GM12878 (cell line): ENCODE results near the gene RASGRF1. TPM values are rescaled to one million over a fixed set of nuclear protein-coding genes. Genes with fewer than 3 reads are reported as not detected.

ENCODE experiments used
- KLF5 ChIP-seq: fragments of 450-650 bp; IDR thresholded peaks from 2 replicates; pipeline ENCODE4 v1.6.1; 2014; ENCODE audit warnings: mild to moderate bottlenecking; ENCODE audit not compliant: partially characterized antibody
- NBN ChIP-seq: fragments of 450-650 bp; IDR thresholded peaks from 2 replicates; pipeline ENCODE4 v1.6.1; 2016
- NFXL1 ChIP-seq: fragments of 450-650 bp; IDR thresholded peaks from 2 replicates; pipeline ENCODE4 v1.6.1; 2017; ENCODE audit warnings: antibody characterized with exemption, mild to moderate bottlenecking, borderline replicate concordance
- RAD51 ChIP-seq: fragments of 450-650 bp; IDR thresholded peaks from 2 replicates; pipeline ENCODE4 v1.6.1; 2016; ENCODE audit warnings: moderate library complexity, mild to moderate bottlenecking, inconsistent platforms
- TARDBP ChIP-seq: IDR thresholded peaks from 2 replicates; pipeline ENCODE4 v1.6.1; 2016; ENCODE audit warnings: borderline replicate concordance
- polyA plus RNA-seq, 11 experiments: library from polyadenylated mRNA; depleted of rRNA in 4 of 11; unstranded in 6 of 11; stranded (reverse) in 5 of 11; fragments of >200 nt; fragmentation: Nextera tagmentation in 4 of 11; fragmentation: Illumina TruSeq in 1 of 11; extraction: Ambion mirVana in 4 of 11; extraction: Trizol in 1 of 11; gene quantifications; 1 replicate in 1 of 11; 2 replicates in 10 of 11; pipeline versions ENCODE4 v1.2.1 to v1.2.3, GENCODE V29; 2011 to 2016; ENCODE audit warnings: inconsistent platforms in 2 of 11, missing spikeins in 2 of 11, low read depth in 1 of 11
- total RNA-seq, 4 experiments: library from RNA; depleted of rRNA in 3 of 4; stranded (reverse); fragments of >200 nt in 3 of 4; fragmentation: Illumina TruSeq in 1 of 4; extraction: Trizol in 1 of 4; gene quantifications; 2 replicates each; pipeline versions ENCODE4 v1.2.1 to v1.2.3, GENCODE V29; 2013 to 2021
- TF ChIP-seq, protein P1 (sequence below): IDR thresholded peaks from 2 replicates; pipeline ENCODE4 v1.6.1; 2012; ENCODE audit warnings: mild to moderate bottlenecking, low read depth, low read length
- TF ChIP-seq, protein P2 (sequence below): IDR thresholded peaks from 2 replicates; pipeline ENCODE4 v1.6.1; 2011; ENCODE audit warnings: borderline replicate concordance, low read depth, mild to moderate bottlenecking, moderate library complexity, mixed read lengths, low read length; ENCODE audit not compliant: insufficient read depth; ENCODE audit errors: extremely low read length

RASGRF1 gene
- total and polyA plus RNA-seq, 10 of the 15 experiments (the other 5 are each of a cell fraction or from before 2014, with no cell fraction given): 0.20 to 1.9 (median 0.86) TPM

DNA sequence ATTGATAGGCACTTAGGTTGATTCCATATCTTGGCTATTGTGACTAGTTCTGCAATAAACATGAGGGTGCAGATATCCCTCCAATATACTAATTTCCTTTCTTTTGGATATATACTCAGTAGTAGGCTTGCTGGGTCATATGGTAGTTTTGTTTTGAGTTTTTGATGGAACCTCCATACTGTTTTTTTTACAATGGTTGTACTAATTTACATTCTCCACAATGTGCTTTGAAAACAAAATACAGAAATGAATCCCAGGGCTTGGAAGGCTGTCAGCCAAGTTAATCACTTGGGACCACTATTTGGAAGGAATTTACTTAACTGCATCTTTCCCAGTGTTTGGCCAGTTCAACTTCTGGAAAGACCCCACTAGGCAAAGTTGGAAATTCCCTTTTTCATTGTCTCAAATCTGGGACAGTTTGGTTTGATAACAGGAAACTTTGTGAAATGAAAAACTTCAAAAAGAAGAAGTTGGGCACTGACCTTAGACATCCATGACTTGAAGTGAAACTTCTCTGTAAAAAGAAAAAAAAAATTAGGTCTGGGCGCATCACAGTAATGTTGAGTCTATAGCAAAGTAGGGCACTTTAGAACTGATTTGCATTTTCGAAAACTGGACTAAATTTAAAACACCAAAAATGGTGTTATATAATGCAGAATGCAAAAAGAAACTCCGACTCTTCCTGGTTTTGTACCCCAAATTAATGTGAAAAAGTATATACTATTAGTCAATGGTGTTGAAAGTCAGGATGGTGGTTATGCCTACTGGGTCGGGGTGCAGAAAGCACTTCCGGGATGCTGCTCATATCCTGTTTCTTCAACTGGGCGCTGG is 151.7 kb downstream of the RASGRF1 start (continued):
- TF ChIP-seq, protein P1, sequence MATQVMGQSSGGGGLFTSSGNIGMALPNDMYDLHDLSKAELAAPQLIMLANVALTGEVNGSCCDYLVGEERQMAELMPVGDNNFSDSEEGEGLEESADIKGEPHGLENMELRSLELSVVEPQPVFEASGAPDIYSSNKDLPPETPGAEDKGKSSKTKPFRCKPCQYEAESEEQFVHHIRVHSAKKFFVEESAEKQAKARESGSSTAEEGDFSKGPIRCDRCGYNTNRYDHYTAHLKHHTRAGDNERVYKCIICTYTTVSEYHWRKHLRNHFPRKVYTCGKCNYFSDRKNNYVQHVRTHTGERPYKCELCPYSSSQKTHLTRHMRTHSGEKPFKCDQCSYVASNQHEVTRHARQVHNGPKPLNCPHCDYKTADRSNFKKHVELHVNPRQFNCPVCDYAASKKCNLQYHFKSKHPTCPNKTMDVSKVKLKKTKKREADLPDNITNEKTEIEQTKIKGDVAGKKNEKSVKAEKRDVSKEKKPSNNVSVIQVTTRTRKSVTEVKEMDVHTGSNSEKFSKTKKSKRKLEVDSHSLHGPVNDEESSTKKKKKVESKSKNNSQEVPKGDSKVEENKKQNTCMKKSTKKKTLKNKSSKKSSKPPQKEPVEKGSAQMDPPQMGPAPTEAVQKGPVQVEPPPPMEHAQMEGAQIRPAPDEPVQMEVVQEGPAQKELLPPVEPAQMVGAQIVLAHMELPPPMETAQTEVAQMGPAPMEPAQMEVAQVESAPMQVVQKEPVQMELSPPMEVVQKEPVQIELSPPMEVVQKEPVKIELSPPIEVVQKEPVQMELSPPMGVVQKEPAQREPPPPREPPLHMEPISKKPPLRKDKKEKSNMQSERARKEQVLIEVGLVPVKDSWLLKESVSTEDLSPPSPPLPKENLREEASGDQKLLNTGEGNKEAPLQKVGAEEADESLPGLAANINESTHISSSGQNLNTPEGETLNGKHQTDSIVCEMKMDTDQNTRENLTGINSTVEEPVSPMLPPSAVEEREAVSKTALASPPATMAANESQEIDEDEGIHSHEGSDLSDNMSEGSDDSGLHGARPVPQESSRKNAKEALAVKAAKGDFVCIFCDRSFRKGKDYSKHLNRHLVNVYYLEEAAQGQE: no peak
- TF ChIP-seq, protein P2, sequence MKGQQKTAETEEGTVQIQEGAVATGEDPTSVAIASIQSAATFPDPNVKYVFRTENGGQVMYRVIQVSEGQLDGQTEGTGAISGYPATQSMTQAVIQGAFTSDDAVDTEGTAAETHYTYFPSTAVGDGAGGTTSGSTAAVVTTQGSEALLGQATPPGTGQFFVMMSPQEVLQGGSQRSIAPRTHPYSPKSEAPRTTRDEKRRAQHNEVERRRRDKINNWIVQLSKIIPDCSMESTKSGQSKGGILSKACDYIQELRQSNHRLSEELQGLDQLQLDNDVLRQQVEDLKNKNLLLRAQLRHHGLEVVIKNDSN: no peak
- TF ChIP-seq NBN (no peak; the same call in 1 of the 2 replicates), TARDBP (no peak), RAD51 (no peak), KLF5 (no peak), NFXL1 (no peak)
